SH-SY5Y (cell line): ENCODE data around the gene SH2D4B.

Experiments
- GATA2 ChIP-seq: IDR thresholded peaks from 2 replicates; pipeline ENCODE4 v1.6.1; 2011; ENCODE audit warnings: mild to moderate bottlenecking, low read depth, low read length
- GATA3 ChIP-seq: IDR thresholded peaks from 2 replicates; pipeline ENCODE4 v1.6.1; 2011; ENCODE audit warnings: low read depth, mild to moderate bottlenecking, low read length, moderate library complexity

Gene SH2D4B

DNA sequence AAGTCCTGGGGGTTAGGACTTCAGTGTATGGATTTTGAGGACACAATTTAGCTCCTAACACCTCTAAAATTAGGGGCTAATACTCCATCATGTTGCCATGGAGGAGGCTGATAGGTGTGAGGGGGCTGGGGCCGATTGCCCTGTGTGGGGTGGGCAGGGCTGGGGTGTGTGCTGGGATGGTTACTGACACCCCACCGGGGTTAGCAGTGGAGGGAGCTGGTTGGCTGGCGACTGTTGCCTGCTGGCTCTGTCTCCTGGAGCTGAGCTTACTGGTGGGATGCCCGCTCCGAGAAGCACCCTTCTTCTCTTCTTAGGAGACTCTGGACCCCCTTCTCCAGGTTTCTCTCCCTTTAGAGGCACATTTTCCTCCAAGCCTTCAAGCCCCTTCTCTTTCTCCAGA is 22.2 kb upstream of the SH2D4B start:
- TF ChIP-seq GATA3 = no peak
- no peak for TF ChIP-seq GATA2

DNA sequence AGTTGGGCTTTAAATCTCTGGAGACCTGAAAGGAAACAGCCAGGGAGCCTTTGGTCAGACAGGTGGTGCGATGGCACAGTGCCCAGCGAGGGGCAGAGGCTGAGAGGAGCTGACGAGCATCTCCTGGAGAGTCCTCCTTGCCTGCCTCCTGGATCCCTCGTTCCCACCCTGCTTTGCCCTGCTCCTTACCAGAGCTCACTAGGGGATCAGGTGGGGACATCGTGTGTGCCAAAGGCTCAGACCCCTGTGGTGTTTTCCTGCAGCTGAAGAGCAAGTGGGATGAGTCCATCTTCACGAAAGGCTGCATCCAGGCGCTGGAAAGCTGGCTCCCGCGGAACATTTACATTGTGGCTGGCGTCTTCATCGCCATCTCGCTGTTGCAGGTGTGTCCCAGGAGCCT is 21.8 kb upstream of the SH2D4B start:
- TF ChIP-seq GATA2 (no peak), GATA3 (no peak)

DNA sequence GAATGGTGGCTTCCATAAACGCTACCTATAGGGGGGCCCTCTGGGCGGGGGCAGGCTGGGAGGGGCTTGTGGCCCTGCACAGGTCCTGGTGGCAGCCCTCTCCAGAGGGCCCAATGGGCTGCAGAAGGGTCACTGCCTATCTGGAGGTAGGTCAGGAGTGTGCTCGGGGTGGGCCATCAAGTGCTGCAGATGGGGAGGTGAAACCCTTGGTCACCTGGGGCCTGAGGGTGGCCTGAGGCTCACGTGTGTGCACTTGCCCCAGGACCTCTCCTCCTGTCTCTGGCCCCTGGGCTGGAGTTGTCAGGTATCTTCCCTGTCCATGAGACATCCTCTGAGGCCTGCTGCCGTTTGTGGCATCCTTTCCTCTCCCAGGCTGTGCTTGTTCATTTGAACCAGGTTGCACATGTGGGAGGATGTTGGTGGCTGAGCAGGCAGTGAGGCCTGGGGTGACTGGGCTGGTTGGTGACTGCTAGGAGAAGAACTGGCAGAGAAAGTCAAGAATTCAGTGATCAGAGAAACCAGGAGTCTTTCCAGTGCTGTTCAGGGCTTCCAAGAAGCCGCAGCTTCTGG is 21.1 kb upstream of the SH2D4B start:
- TF ChIP-seq GATA3 (no peak), GATA2 (no peak)

DNA sequence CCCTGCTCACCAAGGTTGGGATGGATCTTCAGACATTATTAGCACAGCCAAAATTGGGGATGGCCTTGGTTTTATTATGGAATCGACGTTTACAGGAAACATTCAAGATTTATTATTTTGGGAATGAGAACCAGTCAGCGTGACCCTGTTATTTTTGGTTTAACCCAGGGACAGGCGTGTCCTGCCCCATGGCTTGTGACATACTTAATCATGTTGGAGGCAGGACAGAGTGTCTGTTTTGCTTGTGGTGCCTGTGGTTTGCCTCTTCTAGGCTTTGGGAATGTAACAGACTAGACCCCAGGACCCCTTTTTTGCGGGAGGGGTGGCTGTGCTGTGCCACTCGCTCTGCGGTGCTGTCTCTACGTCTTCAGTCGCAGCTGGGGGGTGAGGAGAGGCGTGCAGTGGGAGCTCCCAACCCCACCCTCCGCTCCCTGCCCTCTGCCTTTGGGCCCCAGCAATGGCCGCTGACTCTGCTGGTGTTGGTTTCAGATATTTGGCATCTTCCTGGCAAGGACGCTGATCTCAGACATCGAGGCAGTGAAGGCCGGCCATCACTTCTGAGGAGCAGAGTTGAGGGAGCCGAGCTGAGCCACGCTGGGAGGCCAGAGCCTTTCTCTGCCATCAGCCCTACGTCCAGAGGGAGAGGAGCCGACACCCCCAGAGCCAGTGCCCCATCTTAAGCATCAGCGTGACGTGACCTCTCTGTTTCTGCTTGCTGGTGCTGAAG is 20.1 kb upstream of the SH2D4B start:
- TF ChIP-seq GATA3 = no peak

DNA sequence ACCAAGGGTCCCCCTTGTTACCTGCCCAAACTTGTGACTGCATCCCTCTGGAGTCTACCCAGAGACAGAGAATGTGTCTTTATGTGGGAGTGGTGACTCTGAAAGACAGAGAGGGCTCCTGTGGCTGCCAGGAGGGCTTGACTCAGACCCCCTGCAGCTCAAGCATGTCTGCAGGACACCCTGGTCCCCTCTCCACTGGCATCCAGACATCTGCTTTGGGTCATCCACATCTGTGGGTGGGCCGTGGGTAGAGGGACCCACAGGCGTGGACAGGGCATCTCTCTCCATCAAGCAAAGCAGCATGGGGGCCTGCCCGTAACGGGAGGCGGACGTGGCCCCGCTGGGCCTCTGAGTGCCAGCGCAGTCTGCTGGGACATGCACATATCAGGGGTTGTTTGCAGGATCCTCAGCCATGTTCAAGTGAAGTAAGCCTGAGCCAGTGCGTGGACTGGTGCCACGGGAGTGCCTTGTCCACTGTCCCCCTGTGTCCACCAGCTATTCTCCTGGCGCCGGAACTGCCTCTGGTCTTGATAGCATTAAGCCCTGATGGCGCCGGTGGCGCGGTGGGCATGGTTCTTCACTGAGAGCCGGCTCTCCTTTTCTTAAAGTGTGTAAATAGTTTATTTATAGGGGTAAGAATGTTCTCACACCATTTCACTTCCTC is 19.4 kb upstream of the SH2D4B start:
- no peak for TF ChIP-seq GATA2
- no peak for TF ChIP-seq GATA3

DNA sequence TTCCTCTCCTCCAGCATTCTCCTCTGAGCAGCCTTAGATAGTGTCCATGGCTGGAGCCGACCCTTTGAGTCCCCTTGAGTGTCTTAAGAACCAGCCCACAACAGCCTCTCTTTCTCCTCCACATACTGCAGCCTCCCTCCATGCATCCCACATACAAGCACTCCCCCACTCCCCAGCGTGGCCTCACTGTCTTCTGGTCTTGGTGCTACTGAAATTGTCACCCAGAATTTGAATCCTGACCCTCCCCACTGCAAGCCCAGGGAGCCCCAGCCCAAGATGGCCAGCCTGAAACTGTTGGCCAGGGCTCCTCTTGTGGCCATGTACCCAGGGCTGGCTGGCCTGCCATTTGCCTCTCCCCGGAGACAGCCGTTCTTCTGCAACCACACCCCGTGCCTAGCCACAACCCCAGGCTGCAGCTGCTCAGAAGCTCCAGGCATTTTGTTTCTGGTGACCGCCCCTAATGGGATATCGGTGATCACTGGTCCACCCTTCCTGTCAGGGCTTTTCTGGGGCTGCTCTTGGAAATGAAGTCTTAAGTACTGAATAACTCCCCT is 18.8 kb upstream of the SH2D4B start:
- TF ChIP-seq GATA2 (no peak), GATA3 (no peak)

DNA sequence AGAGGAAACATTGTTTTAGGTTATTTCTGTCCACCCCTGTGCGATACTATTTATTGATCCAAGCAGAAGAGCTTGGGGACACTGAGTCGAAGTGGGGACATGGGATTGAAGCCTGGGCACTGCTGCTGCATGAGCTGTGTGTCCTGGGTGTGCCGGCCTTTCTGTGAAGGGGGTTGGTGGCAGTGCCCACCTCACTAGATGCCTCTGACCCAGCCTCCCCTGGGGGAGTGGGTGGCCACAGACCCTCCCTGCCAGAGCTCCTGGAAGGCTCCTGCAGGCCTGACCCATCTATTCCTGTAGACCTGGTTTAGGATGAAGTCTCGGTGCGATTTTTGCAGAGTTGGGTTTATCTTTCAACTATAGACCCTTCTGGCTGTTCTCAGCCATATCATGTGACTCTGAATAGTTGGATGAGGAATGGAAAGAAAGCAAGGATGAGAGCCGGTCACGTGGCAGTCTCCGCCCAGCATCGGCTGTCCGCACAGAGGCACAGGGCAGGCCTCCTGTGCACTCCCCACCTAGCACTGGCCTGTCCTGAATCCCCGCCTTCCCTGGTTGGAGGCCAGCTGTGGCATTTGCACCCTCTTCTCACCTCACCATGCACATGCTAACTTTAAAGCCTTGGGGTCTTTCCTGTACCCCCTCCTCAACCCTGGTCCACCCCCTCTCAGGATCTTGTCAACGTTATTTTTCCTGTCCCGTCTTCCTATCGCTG is 17.6 kb upstream of the SH2D4B start:
- no peak for TF ChIP-seq GATA3

DNA sequence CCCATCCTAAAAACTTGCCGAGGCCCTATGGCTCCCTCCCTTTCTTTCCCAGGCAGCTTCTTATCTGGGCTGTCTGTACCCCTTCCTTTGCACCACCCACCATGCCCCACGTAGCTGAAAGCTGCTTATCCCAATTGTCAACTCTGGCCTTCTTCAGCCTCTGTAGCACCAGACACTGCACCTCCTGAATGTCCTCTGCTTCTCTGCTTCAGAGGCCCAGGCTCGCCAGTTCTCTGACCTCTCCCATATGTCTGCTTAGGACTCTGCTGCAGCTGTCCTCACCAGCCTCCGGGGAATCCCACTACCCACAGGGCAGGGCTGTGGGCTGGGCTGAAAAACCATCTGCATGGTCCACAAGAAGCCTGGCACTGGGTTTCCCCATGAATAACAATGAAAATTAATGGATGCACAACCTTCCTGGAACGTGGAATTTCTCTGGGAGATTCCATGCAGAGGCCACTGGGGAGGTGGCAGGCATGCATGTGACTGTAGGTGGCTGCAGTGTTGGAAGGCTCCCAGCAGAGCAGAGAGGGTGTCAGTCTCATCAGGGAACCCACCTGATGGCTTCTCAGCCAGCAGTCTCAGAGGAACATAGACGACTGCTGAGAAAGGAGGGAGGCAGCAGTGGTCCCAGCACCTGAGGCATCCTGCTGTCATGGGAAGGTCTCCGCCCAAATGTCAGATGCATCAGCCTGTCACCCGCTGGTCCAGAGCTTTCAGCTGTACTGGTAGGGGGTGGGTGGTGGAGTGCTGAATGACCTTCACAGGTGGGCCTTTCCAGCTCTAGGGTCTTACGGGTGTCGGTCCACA is 16.8 kb upstream of the SH2D4B start:
- TF ChIP-seq GATA2 = no peak
- TF ChIP-seq GATA3 = no peak

DNA sequence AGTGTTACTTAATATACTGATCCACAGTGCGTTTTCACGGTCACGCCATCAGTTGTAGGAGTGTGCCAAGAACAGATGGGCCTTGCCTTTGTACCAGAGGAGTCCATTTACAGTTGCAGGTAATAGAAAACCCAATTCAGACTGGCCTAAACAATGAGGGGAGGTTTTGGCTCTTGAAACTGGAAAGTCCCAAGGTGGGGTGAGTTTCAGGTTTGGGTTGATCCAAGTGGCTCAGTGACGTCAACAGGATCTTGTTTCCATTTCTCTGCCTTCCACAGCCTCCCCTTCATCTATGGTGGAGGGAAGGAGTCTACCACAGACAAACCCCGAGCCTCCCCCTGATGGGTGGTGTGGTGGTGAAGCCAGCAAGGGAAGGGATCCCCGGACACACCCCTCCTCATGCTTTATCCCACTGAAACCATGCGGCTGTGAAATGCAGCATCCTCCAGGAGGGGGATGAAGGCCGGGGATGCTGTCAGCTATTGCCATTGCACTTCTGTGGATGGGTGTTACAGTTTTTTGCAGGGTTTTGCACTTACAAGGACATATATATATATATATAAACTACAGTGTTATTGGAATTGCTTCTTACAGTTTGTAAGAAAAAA is 14.8 kb upstream of the SH2D4B start:
- TF ChIP-seq GATA2 (no peak), GATA3 (no peak)

DNA sequence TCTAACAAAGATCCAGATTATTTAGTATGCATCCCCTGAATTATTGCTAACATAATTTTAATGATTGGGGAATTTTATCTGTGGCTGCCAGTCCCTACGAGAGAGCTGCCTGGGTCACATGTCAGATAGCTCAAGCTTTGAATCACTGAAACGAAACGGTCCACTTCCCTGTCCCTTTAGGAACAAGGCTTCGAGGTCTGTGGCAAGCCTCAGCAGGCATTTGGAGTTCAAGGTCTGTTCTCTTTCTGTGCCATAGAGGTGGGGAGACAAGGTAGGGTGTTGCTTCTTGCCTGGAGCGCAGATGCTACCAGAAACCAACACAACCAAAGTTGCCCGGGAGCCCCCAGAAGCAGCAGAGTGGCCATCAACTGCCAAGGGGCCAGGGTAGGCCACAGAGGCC is 13.9 kb upstream of the SH2D4B start:
- TF ChIP-seq GATA3 (no peak), GATA2 (no peak)

DNA sequence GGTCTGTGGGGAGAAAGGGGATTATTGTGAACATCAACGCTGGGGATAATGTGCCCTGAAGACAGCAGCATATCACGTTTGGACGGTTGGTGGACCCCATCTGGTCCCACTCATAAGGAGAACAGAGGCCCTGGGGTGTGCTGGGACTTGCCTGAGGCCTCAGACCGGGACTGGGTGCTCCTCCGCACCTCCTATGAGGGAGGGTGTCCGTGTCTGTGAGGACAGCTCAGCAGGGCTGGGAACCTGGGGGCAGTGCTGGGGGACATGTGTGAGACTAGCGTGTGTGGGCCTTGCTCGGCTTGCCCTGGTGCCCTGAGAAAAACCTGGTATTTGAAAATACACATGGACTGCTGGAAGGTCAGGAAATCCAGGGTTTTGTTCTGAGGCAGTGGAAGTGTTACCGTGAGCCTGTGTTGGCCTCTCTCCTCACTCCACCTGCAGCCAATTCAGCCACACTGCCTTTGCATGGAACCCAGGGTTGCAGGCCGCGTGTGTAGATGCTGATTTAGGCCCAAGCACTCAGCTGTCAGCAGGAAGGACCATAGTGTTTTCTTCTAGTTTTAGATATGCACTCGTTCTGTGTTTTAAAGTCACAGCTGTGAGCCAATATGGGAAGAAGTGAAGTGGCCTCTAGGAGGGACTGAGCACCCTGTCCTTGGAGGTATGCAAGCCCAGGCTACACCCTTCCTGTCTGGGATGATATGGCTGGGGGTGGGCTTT is 13.4 kb upstream of the SH2D4B start:
- TF ChIP-seq GATA2 (no peak), GATA3 (no peak)

DNA sequence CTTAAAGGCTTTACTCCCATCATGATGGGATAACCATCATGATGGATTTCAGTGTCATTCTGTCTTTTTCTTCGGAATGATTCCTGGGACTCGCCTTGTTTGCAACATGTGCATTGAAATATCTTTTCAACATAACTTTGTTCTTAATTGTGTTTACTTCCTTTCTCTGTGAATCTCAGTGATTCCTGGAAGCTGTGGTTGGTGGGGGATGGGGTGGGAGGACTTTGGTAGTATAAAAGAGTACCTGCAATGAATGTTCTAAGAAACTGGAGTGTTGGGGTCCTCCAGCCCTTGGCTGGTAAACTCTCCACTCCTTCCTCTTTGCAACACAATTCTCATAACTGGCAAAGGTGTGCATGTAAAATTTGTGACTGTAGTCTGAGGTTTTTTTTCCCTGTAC is 11.5 kb upstream of the SH2D4B start:
- TF ChIP-seq GATA2 = no peak
- no peak for TF ChIP-seq GATA3

DNA sequence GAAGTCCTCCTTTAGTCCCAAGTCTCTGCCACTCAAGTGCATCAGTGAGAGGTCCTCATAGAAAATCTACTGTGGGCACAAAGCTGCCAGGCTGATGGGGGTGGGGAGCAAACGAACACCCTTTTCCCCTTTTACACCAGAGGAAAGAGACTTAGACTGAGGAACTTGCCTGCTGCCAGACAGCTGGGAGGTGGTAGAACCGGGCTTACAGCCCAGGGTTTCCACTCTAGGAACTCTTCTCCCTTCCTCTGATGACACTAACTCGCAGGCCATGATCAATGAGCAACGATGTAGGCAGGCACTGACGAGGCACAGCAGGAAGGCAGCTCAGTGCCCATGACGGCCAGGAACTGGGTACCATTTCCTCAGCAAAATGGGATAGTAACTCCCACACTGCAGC is 11.0 kb upstream of the SH2D4B start:
- TF ChIP-seq GATA3 (no peak), GATA2 (no peak)
